Heart left ventricle (tissue), 16 donors: Measurements from ENCODE around the gene CPNE4. TPM values are rescaled to one million over a fixed set of nuclear protein-coding genes. Genes with fewer than 3 reads are reported as not detected.

Source experiments
- ATAC-seq, 4 donors: fragments of 200-7000 bp; cut with Tn5 transposase; one replicate each; pipeline ENCODE4 v1.9.1; 2020 to 2022; ENCODE audit warnings: moderate library complexity in 4 of 4, mild to moderate bottlenecking in 3 of 4, moderate number of reproducible peaks in 1 of 4
- DNase-seq, 5 donors: peaks; one replicate each; pipeline ENCODE4 v3.0.0-alpha.2; 2020
- H3K27ac ChIP-seq, 12 donors: fragments of 200-600 bp; sonication (generic) in 4 of 12; one replicate each; pipeline versions ENCODE4 v1.5.0 to v1.8.0; 2016 to 2022; ENCODE audit warnings: mild to moderate bottlenecking in 2 of 12
- H3K27me3 ChIP-seq, 9 donors: fragments of 200-600 bp; sonication (generic) in 2 of 9; one replicate each; pipeline versions ENCODE4 v1.5.1 to v1.8.0; 2016 to 2022; ENCODE audit warnings: mild to moderate bottlenecking in 3 of 9
- H3K36me3 ChIP-seq, 9 donors: fragments of 200-600 bp; sonication (generic) in 2 of 9; one replicate each; pipeline versions ENCODE4 v1.5.0 to v1.8.0; 2018 to 2022; ENCODE audit warnings: mild to moderate bottlenecking in 2 of 9
- H3K4me1 ChIP-seq, 12 donors: fragments of 200-600 bp; sonication (generic) in 4 of 12; one replicate each; pipeline versions ENCODE4 v1.5.0 to v1.8.0; 2016 to 2022; ENCODE audit warnings: mild to moderate bottlenecking in 3 of 12
- H3K4me3 ChIP-seq, 12 donors: fragments of 200-600 bp; sonication (generic) in 4 of 12; one replicate each; pipeline versions ENCODE4 v1.5.0 to v1.8.0; 2017 to 2022; ENCODE audit warnings: mild to moderate bottlenecking in 9 of 12, moderate library complexity in 4 of 12
- H3K9me3 ChIP-seq, 12 donors: fragments of 200-600 bp; sonication (generic) in 4 of 12; one replicate each; pipeline versions ENCODE4 v1.5.0 to v1.8.0; 2016 to 2022; ENCODE audit warnings: mild to moderate bottlenecking in 1 of 12
- CTCF ChIP-seq, 12 donors: fragments of 200-600 bp; sonication (generic) in 4 of 12; IDR thresholded peaks; one replicate each; pipeline versions ENCODE4 v1.5.0 to v1.8.0; 2018 to 2022; ENCODE audit warnings: antibody characterized with exemption in 12 of 12, mild to moderate bottlenecking in 5 of 12
- POLR2A ChIP-seq, 2 donors: fragments of 450-650 bp; IDR thresholded peaks; one replicate each; pipeline ENCODE4 v1.6.1; 2017; ENCODE audit warnings: antibody characterized with exemption in 2 of 2, mild to moderate bottlenecking in 2 of 2, moderate library complexity in 2 of 2
- WGBS, 4 donors: extraction: QIAGEN DNeasy Blood & Tissue Kit in 2 of 4; methylation state at CpG; one replicate each; pipeline versions ENCODE4 v1.1.5 to v1.1.7; 2013 to 2018; 5-methylcytosine and 5-hydroxymethylcytosine counted together
- intact Hi-C, 10 donors: fragments of 100-400 bp; cut with DNase I; formaldehyde crosslinking; loops; one replicate each; pipeline versions ENCODE4 v1.11.1 to v1.14.2; 2022
- polyA plus RNA-seq, 2 donors: library from polyadenylated mRNA; stranded (reverse); fragments of 200-250 nt; gene quantifications; one replicate each; pipeline ENCODE4 v1.2.3, GENCODE V29; 2013
- total RNA-seq, 9 donors: library from RNA; depleted of rRNA in 2 of 9; stranded (reverse); fragments of >200 nt in 2 of 9; fragmentation: NEBNext Ultra II Directional in 3 of 9; extraction: Animal tissue kit (Norgen Biotek cat#: 25700) in 3 of 9; gene quantifications; one replicate each; pipeline versions ENCODE4 v1.1.0 to v1.2.4, GENCODE V29; 2016 to 2023
- donor health status: ischemic (EF 13 %, LVEDD 7.1; RV severe dilation, severe dysfunction).
- donor health status: healthy with polysubstance abuse.
- donor health status: DM: no; HTN: yes; CAD: no.
- donor health status: DM: no; HTN: no; CAD: no.
- donor health status: ischemic (EF 25% LVEDD 6.9; RV normal size, moderate dysfunction).
- donor health status: ischemic (EF 25% LVEDD 5.7; RV mildly dilated, moderate dysfunction).
- donor health status: healthy.
- donor health status: DM: yes; HTN: yes; CAD: no.
- donor health status: ischemic (EF 35%, LVEDD 5.7; RV mildly dilated, moderate dysfunction).
- donor health status: nonischemic (EF 11% LVEDD 7.7; RV severe dilation, severe dysfunction).
- donor health status: DM: yes; HTN: yes; CAD: no.
- donor health status: PGD.
- donor health status: ischemic (EF 29% LVEDD 5.4; RV normal size, mild dysfunction).
- donor health status: nonischemic (EF 23%, LVEDD 6.1; RV moderate dilation, normal function).

The CPNE4 gene
- total and polyA plus RNA-seq, 11 donors: 1.7 to 99.7 (median 24.9) TPM

GRCh38 chr3:131547585-131547984, 487.2 kb downstream of the CPNE4 start:
- TF ChIP-seq CTCF (IDR thresholded peaks at IDR 0.05): no peak
- no peak for TF ChIP-seq POLR2A (IDR thresholded peaks at IDR 0.05)
- H3K4me1 ChIP-seq: peaks cover 0 to 12% (median 3%) of the 10 kb centered on the region in 12 donors
- no peaks in the 10 kb centered on the region for H3K36me3 ChIP-seq
- H3K27ac ChIP-seq: no peak overlapping the region
- H3K9me3 ChIP-seq: no peaks in the 10 kb centered on the region
- H3K27me3 ChIP-seq: no peaks in the 10 kb centered on the region
- intact Hi-C loops: loop anchor here in 2 of 10 donors (10.0 kb wide), 3 partner anchors 247 to 487 kb away; partner anchors contain the start of gene CPNE4 (in 1 of the 2)
- no peak for DNase-seq
- WGBS, 4 donors: 68 to 85% (median 73%) methylated on average over 1 of the region's 1 CpG
- ATAC-seq: no peak
- no peak overlapping the region for H3K4me3 ChIP-seq

GRCh38 chr3:131546441-131546840, 488.4 kb downstream of the CPNE4 start:
- H3K27ac ChIP-seq: no peak overlapping the region
- H3K36me3 ChIP-seq: no peaks in the 10 kb centered on the region
- peaks cover 0 to 12% (median 3%) of the 10 kb centered on the region in 12 donors for H3K4me1 ChIP-seq
- TF ChIP-seq POLR2A (IDR thresholded peaks at IDR 0.05) (no peak), CTCF (IDR thresholded peaks at IDR 0.05) (no peak)
- ATAC-seq: no peak
- no peaks in the 10 kb centered on the region for H3K27me3 ChIP-seq
- DNase-seq: no peak
- H3K9me3 ChIP-seq: no peaks in the 10 kb centered on the region
- no peak overlapping the region for H3K4me3 ChIP-seq
- intact Hi-C loops: loop anchor here in 2 of 10 donors (10.0 kb wide), 3 partner anchors 248 to 488 kb away; partner anchors contain the start of gene CPNE4 (in 1 of the 2)

GRCh38 chr3:131544557-131544956, 490.3 kb downstream of the CPNE4 start:
- no peaks in the 10 kb centered on the region for H3K36me3 ChIP-seq
- TF ChIP-seq CTCF (IDR thresholded peaks at IDR 0.05): no peak
- TF ChIP-seq POLR2A (IDR thresholded peaks at IDR 0.05): no peak
- intact Hi-C loops: loop anchor here in 2 of 10 donors (10.0 kb wide), 3 partner anchors 250 to 490 kb away; partner anchors contain the start of gene CPNE4 (in 1 of the 2)
- H3K9me3 ChIP-seq: no peaks in the 10 kb centered on the region
- ATAC-seq (no peak), DNase-seq (no peak)
- no peak overlapping the region for H3K4me3 ChIP-seq
- H3K27ac ChIP-seq: peak overlapping the region in 6 of 12 donors; percentile 38 to 70 (median 48)
- no peaks in the 10 kb centered on the region for H3K27me3 ChIP-seq
- WGBS, 4 donors: 69 to 84% (median 79%) methylated on average over 2 of the region's 2 CpGs
- H3K4me1 ChIP-seq: peaks cover 0 to 12% (median 3%) of the 10 kb centered on the region in 12 donors

- H3K4me3 ChIP-seq: no peak overlapping the region
- H3K4me1 ChIP-seq: peaks cover 0 to 12% (median 3%) of the 10 kb centered on the region in 12 donors
- no peaks in the 10 kb centered on the region for H3K27me3 ChIP-seq
- TF ChIP-seq CTCF (IDR thresholded peaks at IDR 0.05) (peak in 1 of 12 donors; percentile 12), POLR2A (IDR thresholded peaks at IDR 0.05) (no peak)
- ATAC-seq (peak; percentile 85 to 99 (median 96)), DNase-seq (peak; percentile 68 to 89 (median 78))
- H3K36me3 ChIP-seq: no peaks in the 10 kb centered on the region
- H3K27ac ChIP-seq: peak overlapping the region in 8 of 12 donors; percentile 9 to 70 (median 48)
- peaks cover 0 to 2% (median 0%) of the 10 kb centered on the region in 12 donors for H3K9me3 ChIP-seq
- intact Hi-C loops: loop anchor here in 2 of 10 donors (10.0 kb wide), 3 partner anchors 251 to 491 kb away; partner anchors contain the start of gene CPNE4 (in 1 of the 2)
Measured at GRCh38 chr3:131543714-131544113, 491.1 kb downstream of the CPNE4 start.
